ENCODE results near the gene ADAM12. TPM values are rescaled to one million over a fixed set of nuclear protein-coding genes. Genes with fewer than 3 reads are reported as not detected.

ADAM12 gene
- total RNA-seq, 1 experiment from 2014 or later, result not detected

DNA sequence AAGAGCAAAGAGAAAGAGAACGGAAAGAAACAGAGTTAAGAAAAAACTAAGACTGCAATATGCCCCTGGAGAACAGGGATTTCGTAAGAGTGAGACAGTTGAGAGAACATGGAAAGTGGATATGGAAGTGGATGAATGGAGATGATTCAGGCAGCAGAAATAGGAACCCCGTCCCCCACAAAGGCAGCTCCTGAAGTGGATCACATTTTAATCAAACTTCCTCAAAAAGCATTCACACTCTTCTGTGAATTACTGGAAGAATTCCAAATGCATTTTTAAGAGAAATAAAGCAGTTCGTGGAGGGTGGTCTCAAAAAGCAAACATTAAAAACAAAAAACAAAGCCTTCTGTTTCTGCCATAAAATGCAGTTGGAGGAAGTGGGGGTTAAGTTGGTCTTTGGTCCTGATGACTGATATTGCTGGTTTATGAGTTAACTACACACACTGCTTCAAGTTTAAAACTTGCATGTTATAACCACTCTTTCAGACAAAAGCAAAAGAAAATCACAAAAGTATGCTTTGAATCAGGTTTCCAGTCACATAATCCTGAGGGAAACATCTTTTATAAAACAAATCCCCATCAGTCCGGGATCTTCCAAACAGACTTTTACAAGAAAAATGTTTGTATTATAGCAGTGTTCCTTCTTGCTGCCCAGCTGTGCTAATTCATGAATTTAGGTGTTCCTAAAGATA, 277.6 kb downstream of the ADAM12 start:
- Histone ChIP-seq H3K9me2 (ENCODE audit: insufficient read depth) (no peaks in the 10 kb centered on the region), H3K9me3 (ENCODE audit: control insufficient read depth in 1 of 2, insufficient read depth in 1 of 2, low read depth in 1 of 2, low read length in 2 of 2) (no peaks in the 10 kb centered on the region), H3K9ac (ENCODE audit: low read length) (no peak overlapping the region), H2AFZ (ENCODE audit: low read depth, low read length, poor library complexity, severe bottlenecking) (no peak overlapping the region), H4K20me1 (ENCODE audit: insufficient read depth) (no peaks in the 10 kb centered on the region), H3K27me3 (ENCODE audit: insufficient read depth, low read length) (peaks cover 55% of the 10 kb centered on the region), H3K36me3 (ENCODE audit: control insufficient read depth in 1 of 2, insufficient read depth in 2 of 2, low read length in 2 of 2) (no peaks in the 10 kb centered on the region), H3K4me3 (replicated peaks in 1 of 2; ENCODE audit: low read depth in 1 of 2, low read length in 2 of 2) (no peak overlapping the region), H3K79me2 (ENCODE audit: insufficient read depth, low read length) (no peaks in the 10 kb centered on the region), H3K4me1 (ENCODE audit: control insufficient read depth in 1 of 2, insufficient read depth in 2 of 2, low read length in 2 of 2) (no peaks in the 10 kb centered on the region), H3K27ac (ENCODE audit: low read depth, low read length) (no peak overlapping the region), H3K4me2 (ENCODE audit: low read length) (no peak overlapping the region)
- ChIA-PET CTCF (no interaction called here), POLR2A (no interaction called here), RAD21 (ENCODE audit: low non-redundant PET in 1 of 2, low total read pairs in 2 of 2, uncharacterized antibody in 2 of 2, unreplicated experiment in 2 of 2) (no interaction called here)
- no peak for TF ChIP-seq MAX (IDR thresholded peaks at IDR 0.05)
- TF ChIP-seq, protein P1, sequence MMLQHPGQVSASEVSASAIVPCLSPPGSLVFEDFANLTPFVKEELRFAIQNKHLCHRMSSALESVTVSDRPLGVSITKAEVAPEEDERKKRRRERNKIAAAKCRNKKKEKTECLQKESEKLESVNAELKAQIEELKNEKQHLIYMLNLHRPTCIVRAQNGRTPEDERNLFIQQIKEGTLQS (IDR thresholded peaks at IDR 0.05), result no peak
- TF ChIP-seq TCF7L2 (IDR thresholded peaks at IDR 0.05; ENCODE audit: borderline replicate concordance, extremely low read depth, insufficient read depth, insufficient read length), result no peak
- no peak for TF ChIP-seq SRF (IDR thresholded peaks at IDR 0.05; ENCODE audit: low read depth)
- TF ChIP-seq SP1 (IDR thresholded peaks at IDR 0.05; ENCODE audit: low read depth), result no peak
- TF ChIP-seq EZH2 (IDR thresholded peaks at IDR 0.05), result no peak
- TF ChIP-seq EZH2phosphoT487 (IDR thresholded peaks at IDR 0.05; ENCODE audit: borderline replicate concordance), result no peak
- TF ChIP-seq EGR1 (IDR thresholded peaks at IDR 0.05; ENCODE audit: low read depth), result no peak
- DNase-seq (ENCODE audit: low read depth, low spot score) (no peak), ATAC-seq (no peak)
- BruUV-seq (replicated peaks), result no TSS peak
- intact Hi-C loops (cut with micrococcal nuclease), result no loop called here

- no peaks in the 10 kb centered on the region for H4K20me1 ChIP-seq (ENCODE audit: insufficient read depth)
- no peak for ATAC-seq
- no peaks in the 10 kb centered on the region for H3K4me1 ChIP-seq (ENCODE audit: control insufficient read depth in 1 of 2, insufficient read depth in 2 of 2, low read length in 2 of 2)
- H3K36me3 ChIP-seq (ENCODE audit: control insufficient read depth in 1 of 2, insufficient read depth in 2 of 2, low read length in 2 of 2), result no peaks in the 10 kb centered on the region
- H3K4me2 ChIP-seq (ENCODE audit: low read length), result no peak overlapping the region
- RAD21 ChIA-PET (ENCODE audit: low non-redundant PET in 1 of 2, low total read pairs in 2 of 2, uncharacterized antibody in 2 of 2, unreplicated experiment in 2 of 2), result no interaction called here
- H3K9ac ChIP-seq (ENCODE audit: low read length), result no peak overlapping the region
- no peaks in the 10 kb centered on the region for H3K9me3 ChIP-seq (ENCODE audit: control insufficient read depth in 1 of 2, insufficient read depth in 1 of 2, low read depth in 1 of 2, low read length in 2 of 2)
- no peak overlapping the region for H3K4me3 ChIP-seq (replicated peaks in 1 of 2; ENCODE audit: low read depth in 1 of 2, low read length in 2 of 2)
- no peak overlapping the region for H3K27ac ChIP-seq (ENCODE audit: low read depth, low read length)
- no peak overlapping the region for H2AFZ ChIP-seq (ENCODE audit: low read depth, low read length, poor library complexity, severe bottlenecking)
- BruUV-seq (replicated peaks), result no TSS peak
- no peaks in the 10 kb centered on the region for H3K79me2 ChIP-seq (ENCODE audit: insufficient read depth, low read length)
- POLR2A ChIA-PET, result no interaction called here
- CTCF ChIA-PET, result no interaction called here
- intact Hi-C loops (cut with micrococcal nuclease), result no loop called here
- peaks cover 54% of the 10 kb centered on the region for H3K27me3 ChIP-seq (ENCODE audit: insufficient read depth, low read length)
- no peaks in the 10 kb centered on the region for H3K9me2 ChIP-seq (ENCODE audit: insufficient read depth)
- DNase-seq (ENCODE audit: low read depth, low spot score), result no peak
- TF ChIP-seq ELF1 (IDR thresholded peaks at IDR 0.05; ENCODE audit: borderline replicate concordance, low read depth), result no peak
- TF ChIP-seq EGR1 (IDR thresholded peaks at IDR 0.05; ENCODE audit: low read depth), result no peak
- TF ChIP-seq FOSL1 (IDR thresholded peaks at IDR 0.05; ENCODE audit: low read depth), result no peak
- TF ChIP-seq ZBTB33 (IDR thresholded peaks at IDR 0.05; ENCODE audit: extremely low read depth, insufficient replicate concordance, low read length), result no peak
Measured at GRCh38 chr10:126109893-126110292, 278.4 kb downstream of the ADAM12 start.
